ENCODE results near the gene MTAP.

Gene MTAP

GRCh38 chr9:21806644-21807043 lies 4.2 kb downstream of the MTAP start:
- FAIRE-seq: no peak

GRCh38 chr9:21810388-21810787 lies 8.0 kb downstream of the MTAP start:
- FAIRE-seq: no peak

- FAIRE-seq: no peak
Observed at GRCh38 chr9:21810881-21811280, 8.4 kb downstream of the MTAP start.

GRCh38 chr9:21811914-21812313 lies 9.5 kb downstream of the MTAP start:
- FAIRE-seq: no peak

DNA sequence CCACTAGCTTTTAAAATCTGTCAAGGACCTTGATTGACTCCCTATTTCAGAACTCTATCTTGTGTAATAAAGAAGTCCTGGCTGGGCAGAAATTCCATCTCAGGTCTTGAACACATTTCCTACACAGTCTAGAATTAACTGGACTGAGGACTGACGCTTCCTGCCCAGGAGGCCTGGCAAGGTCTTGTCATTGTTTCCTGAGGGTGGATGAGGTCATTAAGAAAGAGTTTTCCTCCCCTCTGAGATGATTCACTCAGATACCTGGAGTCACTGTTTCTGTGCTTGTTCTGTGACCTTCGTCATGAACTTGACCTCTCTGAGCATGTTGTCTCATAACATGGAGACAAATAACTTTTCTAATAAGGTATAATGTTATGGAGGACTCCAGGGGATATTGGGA lies 10.0 kb downstream of the MTAP start:
- no peak for FAIRE-seq

DNA sequence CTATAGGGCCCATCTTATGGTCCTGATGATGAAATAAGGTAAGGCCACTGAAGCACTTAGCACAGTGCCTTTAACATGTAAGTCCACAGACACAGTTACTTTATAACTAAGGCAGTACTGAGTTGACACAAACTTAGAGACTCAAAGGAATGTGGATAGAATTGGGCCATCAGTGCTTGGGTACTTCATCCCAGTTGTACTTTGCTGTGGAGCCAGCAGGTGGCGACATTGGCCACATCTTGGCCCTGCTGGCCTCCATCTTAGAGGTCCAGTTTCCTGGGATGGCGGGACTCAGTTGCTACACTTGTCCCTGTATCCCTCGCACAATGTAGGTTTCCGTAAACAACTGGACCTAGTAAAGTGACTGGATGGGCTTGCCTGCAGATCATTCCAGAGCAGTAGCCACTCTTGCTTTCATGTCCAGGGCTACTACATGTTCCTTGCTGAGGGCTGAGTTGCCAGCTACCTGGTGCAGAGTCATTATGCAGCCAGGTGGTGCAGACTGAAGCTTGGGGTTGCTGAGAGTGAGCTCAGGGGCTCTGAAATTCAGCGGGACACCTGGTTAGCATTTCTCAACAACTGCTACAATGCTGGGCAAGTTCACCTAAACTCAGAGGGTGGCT lies 10.6 kb downstream of the MTAP start:
- no peak for FAIRE-seq

- FAIRE-seq: peak; percentile 95
Observed at GRCh38 chr9:21813575-21814473, 11.4 kb downstream of the MTAP start.

DNA sequence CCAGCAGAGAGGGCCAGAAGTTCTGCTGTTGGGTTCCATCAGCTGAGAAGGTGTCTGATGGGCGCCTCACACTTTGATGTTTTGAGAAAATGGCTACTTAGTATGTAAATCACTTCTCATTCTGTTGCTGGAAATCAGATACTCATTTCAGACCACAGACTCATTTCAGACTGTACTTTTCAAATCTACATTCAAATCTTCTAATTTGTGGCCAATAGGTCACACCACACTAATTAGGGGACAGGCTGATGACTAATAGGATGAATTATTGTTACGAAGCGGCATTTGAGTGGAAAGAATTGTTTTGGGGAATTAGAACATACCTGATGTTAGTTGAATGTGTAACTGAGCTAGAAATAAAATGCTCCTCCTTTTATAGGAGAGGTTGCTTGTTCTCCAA lies 13.2 kb downstream of the MTAP start:
- FAIRE-seq: no peak

GRCh38 chr9:21817176-21817575 lies 14.7 kb downstream of the MTAP start:
- FAIRE-seq: no peak

DNA sequence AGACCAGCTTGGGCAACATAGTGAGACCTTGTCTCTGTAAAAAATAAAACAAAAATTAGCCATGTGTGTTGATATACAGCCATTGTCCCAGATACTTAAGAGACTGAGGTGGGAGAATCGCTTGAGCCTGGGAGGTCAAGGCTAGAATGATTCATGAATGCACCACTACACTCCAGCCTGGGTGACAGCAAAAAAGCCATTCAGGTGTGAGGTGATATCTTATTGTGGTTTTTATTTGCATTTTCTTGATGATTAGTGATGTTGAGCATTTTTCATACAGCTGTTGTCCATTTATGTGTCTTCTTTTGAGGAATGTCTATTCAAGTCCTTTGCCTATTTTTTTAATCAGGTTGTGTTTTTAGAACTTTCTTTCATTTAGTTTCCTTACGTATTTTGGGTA lies 23.2 kb downstream of the MTAP start:
- FAIRE-seq: no peak

DNA sequence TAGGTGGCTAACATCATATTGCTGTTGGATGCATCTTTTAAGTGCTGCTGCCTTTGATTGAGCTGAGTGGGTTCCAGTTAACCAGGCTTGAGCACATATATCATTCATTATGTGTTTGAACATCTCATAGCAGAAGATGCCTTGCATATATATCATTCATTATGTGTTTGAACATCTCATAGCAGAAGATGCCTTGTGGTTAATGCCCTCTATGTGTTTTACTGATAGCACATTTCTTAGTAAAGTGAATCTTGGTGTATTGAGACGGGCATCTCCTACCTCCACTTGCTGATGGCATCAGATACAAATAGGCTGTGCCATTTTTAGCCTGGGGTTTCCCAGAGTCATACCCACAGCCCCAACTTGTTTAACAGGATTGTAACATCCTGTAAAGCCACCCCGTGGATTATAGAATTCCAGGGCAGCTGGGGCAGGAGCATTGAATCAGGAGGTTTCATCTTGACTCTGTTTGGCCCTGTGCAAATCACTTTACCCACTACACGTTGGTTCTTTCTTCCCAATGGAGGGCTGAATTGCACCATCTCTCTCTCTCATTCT lies 26.5 kb downstream of the MTAP start:
- no peak for FAIRE-seq

DNA sequence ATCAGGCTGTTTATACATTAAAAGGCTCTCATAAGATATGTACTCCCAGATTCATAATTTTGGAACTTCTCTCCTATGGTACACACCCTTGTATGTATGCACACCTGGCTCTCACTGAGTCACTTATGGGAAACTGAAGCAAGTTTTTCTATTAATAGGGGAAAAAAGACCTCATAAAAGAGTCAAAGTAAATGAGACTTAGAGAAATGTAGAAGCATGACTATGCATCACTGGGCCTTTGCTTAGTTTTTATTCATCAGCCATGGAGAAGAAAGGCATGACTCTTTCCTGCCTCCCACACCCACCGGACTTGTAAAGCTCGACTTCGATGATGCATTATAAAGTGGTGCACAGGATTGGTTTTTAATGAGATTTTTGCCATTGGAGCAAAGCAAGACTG lies 28.2 kb downstream of the MTAP start:
- FAIRE-seq: no peak

- no peak for FAIRE-seq
Observed at GRCh38 chr9:21831841-21832509, 29.5 kb downstream of the MTAP start.

DNA sequence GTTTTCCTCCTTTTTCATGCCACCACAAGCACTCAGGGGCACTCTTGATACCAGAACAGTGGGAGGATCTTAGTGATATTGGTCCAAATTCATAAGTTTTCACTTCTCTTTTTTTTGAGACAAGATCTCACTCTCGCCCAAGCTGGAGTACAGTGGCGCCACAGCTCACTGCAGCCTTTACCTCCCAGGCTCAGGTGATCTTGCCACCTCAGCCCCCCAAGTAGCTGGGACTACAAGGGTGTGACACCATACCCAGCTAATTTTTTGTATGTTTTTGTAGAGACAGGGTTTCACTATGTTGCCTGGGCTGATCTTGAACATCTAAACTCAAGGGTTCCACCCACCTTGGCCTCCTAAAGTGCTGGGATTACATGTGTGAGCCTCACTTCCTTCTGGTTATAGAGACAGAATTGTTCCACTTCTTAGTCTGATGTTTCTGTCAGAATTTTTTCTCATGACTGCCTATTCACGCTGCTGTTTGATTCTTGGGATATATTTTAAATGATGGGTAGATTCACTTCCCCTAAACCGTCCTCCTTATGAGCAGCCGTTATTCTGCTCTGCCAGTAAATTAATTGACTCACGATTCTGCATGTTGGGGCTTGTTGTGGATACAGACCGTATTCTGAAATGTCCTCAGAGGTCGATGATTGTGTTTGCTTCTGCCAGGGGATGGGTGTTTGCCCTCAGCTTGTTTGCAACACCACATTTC lies 30.8 kb downstream of the MTAP start:
- FAIRE-seq: no peak

- no peak for FAIRE-seq
Observed at GRCh38 chr9:21835121-21835520, 32.7 kb downstream of the MTAP start.

DNA sequence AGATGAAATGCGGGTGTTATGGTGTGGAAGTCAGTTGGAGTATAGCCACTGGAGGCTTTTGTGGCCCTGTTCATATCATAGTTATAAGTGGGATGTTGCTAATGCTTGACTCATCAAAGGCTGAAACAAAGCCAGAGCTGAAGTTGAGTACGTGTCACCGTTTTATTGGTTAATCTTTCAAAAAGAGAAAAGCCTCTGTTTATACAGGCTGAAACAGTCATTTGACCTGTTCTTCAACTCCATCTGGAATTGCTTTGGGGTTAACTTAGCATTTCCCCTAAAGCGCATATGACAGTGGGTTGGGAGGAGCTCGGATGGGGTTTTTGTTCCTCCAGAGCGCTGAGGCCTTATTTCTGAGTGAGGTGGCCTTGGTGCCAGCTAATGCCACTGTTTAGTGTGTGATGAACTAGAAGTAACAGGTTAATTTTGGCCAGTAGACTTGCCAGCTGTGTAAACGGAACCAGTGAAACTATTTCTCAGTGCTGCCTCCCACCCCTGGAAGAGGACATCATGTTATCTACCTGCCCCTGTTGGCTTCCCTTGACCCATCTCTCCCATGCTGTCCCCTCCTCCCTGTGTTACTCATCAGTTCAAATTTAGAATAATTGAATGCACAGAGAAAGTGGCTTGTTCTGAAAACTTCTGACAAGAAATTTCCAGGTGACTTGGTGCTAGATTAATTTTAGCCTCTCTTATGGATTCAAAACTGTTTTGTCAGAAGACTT lies 34.2 kb downstream of the MTAP start:
- FAIRE-seq: no peak

GRCh38 chr9:21837501-21837900 lies 35.1 kb downstream of the MTAP start:
- FAIRE-seq: no peak

DNA sequence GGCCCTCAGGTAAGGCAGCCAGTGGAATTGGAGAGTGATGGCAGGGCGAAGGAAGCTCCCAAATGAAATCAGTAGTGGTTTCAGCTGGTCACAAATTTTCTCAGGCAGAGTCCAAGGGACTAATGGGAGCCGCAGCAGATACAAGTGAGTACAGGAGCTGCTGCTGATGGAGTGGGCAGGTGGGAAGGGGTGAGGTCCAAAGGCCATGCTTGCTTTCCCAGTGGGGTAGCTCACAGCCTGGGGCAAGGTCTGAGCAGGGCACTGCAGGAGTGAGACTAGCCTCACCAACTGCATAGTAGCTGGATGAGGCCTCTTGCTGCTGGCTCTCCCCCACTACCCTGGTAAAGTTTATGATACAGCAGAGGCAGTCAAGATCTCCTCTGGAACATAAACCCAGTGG lies 38.2 kb downstream of the MTAP start:
- no peak for FAIRE-seq

GRCh38 chr9:21841133-21841532 lies 38.7 kb downstream of the MTAP start:
- no peak for FAIRE-seq

GRCh38 chr9:21848615-21849014 lies 46.2 kb downstream of the MTAP start:
- no peak for FAIRE-seq

DNA sequence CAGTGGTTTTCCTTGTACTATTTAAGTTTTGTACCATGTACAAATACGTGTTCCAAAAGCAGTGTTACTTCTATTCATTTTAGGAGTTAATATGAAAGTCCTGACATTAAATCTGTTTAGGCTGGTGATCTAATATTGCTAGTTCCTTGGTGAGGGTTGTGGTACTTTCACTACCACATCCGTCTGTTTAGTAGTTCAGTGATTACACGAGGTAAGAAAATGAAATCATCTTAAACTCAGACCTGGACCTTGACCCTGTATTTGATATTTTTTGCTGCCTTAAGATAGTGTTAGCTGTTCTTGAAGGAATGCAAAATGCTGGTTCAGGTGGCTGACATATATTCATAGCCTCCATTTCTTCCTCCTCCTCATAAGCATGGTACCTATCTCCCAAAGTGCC lies 50.3 kb downstream of the MTAP start:
- FAIRE-seq: no peak

GRCh38 chr9:21853414-21853813 lies 51.0 kb downstream of the MTAP start:
- no peak for FAIRE-seq
